BLaER1 (cell line): ENCODE results near the gene PPM1G.

Source experiments
- H3K27ac ChIP-seq: shearing (Covaris generic); formaldehyde crosslinking; 2 replicates; pipeline ENCODE4 v1.8.1; 2022
- H3K27me3 ChIP-seq: shearing (Covaris generic); formaldehyde crosslinking; 2 replicates; pipeline ENCODE4 v1.8.1; 2022
- H3K36me3 ChIP-seq: shearing (Covaris generic); formaldehyde crosslinking; 2 replicates; pipeline ENCODE4 v1.8.1; 2022
- H3K4me1 ChIP-seq: shearing (Covaris generic); formaldehyde crosslinking; 2 replicates; pipeline ENCODE4 v1.8.1; 2022
- H3K4me2 ChIP-seq: shearing (Covaris generic); formaldehyde crosslinking; 2 replicates; pipeline ENCODE4 v1.8.1; 2022
- H3K4me3 ChIP-seq: shearing (Covaris generic); formaldehyde crosslinking; 2 replicates; pipeline ENCODE4 v1.8.1; 2022
- H3K9ac ChIP-seq: shearing (Covaris generic); formaldehyde crosslinking; 2 replicates; pipeline ENCODE4 v1.8.1; 2022
- H3K9me3 ChIP-seq: shearing (Covaris generic); formaldehyde crosslinking; 2 replicates; pipeline ENCODE4 v1.8.1; 2022
- H4K20me1 ChIP-seq: shearing (Covaris generic); formaldehyde crosslinking; 2 replicates; pipeline ENCODE4 v1.8.1; 2022
- Cebpa-rat ChIP-seq: shearing (Covaris generic); IDR thresholded peaks from 2 replicates; pipeline ENCODE4 v1.8.1; 2022

PPM1G gene

GRCh38 chr2:27376151-27376865 lies 33.1 kb downstream of the PPM1G start:
- Histone ChIP-seq H3K27ac (no peak overlapping the region), H3K4me3 (no peak overlapping the region), H4K20me1 (peaks cover 69% of the 10 kb centered on the region), H3K9ac (no peak overlapping the region), H3K36me3 (peaks cover 66% of the 10 kb centered on the region), H3K4me2 (no peak overlapping the region), H3K9me3 (no peaks in the 10 kb centered on the region), H3K4me1 (peaks cover 54% of the 10 kb centered on the region), H3K27me3 (no peaks in the 10 kb centered on the region)
- TF ChIP-seq Cebpa-rat, result no peak

- H3K4me3 ChIP-seq, result no peak overlapping the region
- H3K4me2 ChIP-seq, result no peak overlapping the region
- no peak for TF ChIP-seq Cebpa-rat
- H3K9ac ChIP-seq, result no peak overlapping the region
- H3K36me3 ChIP-seq, result peaks cover 61% of the 10 kb centered on the region
- peaks cover 51% of the 10 kb centered on the region for H3K4me1 ChIP-seq
- H3K27me3 ChIP-seq, result no peaks in the 10 kb centered on the region
- peaks cover 71% of the 10 kb centered on the region for H4K20me1 ChIP-seq
- no peak overlapping the region for H3K27ac ChIP-seq
- H3K9me3 ChIP-seq, result no peaks in the 10 kb centered on the region
Observed at GRCh38 chr2:27375513-27376099, 33.8 kb downstream of the PPM1G start.

GRCh38 chr2:27373567-27373966 lies 35.8 kb downstream of the PPM1G start:
- H3K4me3 ChIP-seq, result no peak overlapping the region

GRCh38 chr2:27372937-27373336 lies 36.5 kb downstream of the PPM1G start:
- Histone ChIP-seq H3K9ac (no peak overlapping the region), H4K20me1 (peaks cover 64% of the 10 kb centered on the region), H3K9me3 (no peaks in the 10 kb centered on the region), H3K27me3 (no peaks in the 10 kb centered on the region), H3K4me1 (peaks cover 46% of the 10 kb centered on the region), H3K36me3 (peaks cover 60% of the 10 kb centered on the region), H3K4me3 (no peak overlapping the region), H3K27ac (no peak overlapping the region), H3K4me2 (peak overlapping the region; percentile 90)
- no peak for TF ChIP-seq Cebpa-rat

More at GRCh38 chr2:27373567-27373966, 35.8 kb downstream of the PPM1G start:
- peaks cover 71% of the 10 kb centered on the region for H4K20me1 ChIP-seq
- H3K9ac ChIP-seq, result no peak overlapping the region
- H3K4me1 ChIP-seq, result peaks cover 46% of the 10 kb centered on the region
- TF ChIP-seq Cebpa-rat, result no peak
- H3K4me2 ChIP-seq, result peak overlapping the region; percentile 90; the same call in 1 of the 2 replicates
- H3K27me3 ChIP-seq, result no peaks in the 10 kb centered on the region
- H3K9me3 ChIP-seq, result no peaks in the 10 kb centered on the region
- no peak overlapping the region for H3K27ac ChIP-seq
- peaks cover 60% of the 10 kb centered on the region for H3K36me3 ChIP-seq

- H3K4me3 ChIP-seq, result peak overlapping the region; percentile 97
- H3K36me3 ChIP-seq, result peaks cover 60% of the 10 kb centered on the region
- peak overlapping the region; percentile 98 for H3K9ac ChIP-seq
- no peaks in the 10 kb centered on the region for H3K9me3 ChIP-seq
- no peak for TF ChIP-seq Cebpa-rat
- peak overlapping the region; percentile 99 for H3K27ac ChIP-seq
- H3K4me1 ChIP-seq, result peaks cover 44% of the 10 kb centered on the region
- H3K27me3 ChIP-seq, result no peaks in the 10 kb centered on the region
- H3K4me2 ChIP-seq, result peak overlapping the region; percentile 90
- peaks cover 45% of the 10 kb centered on the region for H4K20me1 ChIP-seq
Observed at GRCh38 chr2:27370816-27371620, 38.4 kb downstream of the PPM1G start.

GRCh38 chr2:27370026-27370815 lies 39.2 kb downstream of the PPM1G start, which contains the start of the genes EIF2B4 and SNX17:
TSS of gene EIF2B4 (minus strand) at chr2:27370338. CDS start at chr2:27370314, 24 bp downstream.
TSS of gene SNX17 (plus strand) at chr2:27370616. CDS start at chr2:27370744, 128 bp downstream.
- H3K27ac ChIP-seq, result peak within 1 kb of the TSS; percentile 99

GRCh38 chr2:27369471-27370025 lies 39.8 kb downstream of the PPM1G start:
- no peak for TF ChIP-seq Cebpa-rat
- peak overlapping the region; percentile 99 for H3K4me2 ChIP-seq
- peaks cover 44% of the 10 kb centered on the region for H3K4me1 ChIP-seq
- H3K4me3 ChIP-seq, result peak overlapping the region; percentile 97
- H3K36me3 ChIP-seq, result peaks cover 59% of the 10 kb centered on the region
- peak overlapping the region; percentile 99 for H3K27ac ChIP-seq
- peak overlapping the region; percentile 98 for H3K9ac ChIP-seq
- H3K27me3 ChIP-seq, result no peaks in the 10 kb centered on the region
- H4K20me1 ChIP-seq, result peaks cover 37% of the 10 kb centered on the region
- no peaks in the 10 kb centered on the region for H3K9me3 ChIP-seq

More at GRCh38 chr2:27370026-27370815, 39.2 kb downstream of the PPM1G start, which contains the start of the genes EIF2B4 and SNX17:
- Histone ChIP-seq H3K4me1 (peaks cover 44% of the 10 kb centered on the region), H3K9me3 (no peaks in the 10 kb centered on the region), H3K4me3 (peak within 1 kb of the TSS; percentile 97), H3K27me3 (no peaks in the 10 kb centered on the region), H4K20me1 (peaks cover 37% of the 10 kb centered on the region), H3K36me3 (peaks cover 59% of the 10 kb centered on the region), H3K9ac (peak within 1 kb of the TSS; percentile 98), H3K4me2 (peak within 1 kb of the TSS; percentile 99)
- no peak for TF ChIP-seq Cebpa-rat

GRCh38 chr2:27363933-27364332 lies 45.5 kb downstream of the PPM1G start:
- Histone ChIP-seq H3K9ac (no peak overlapping the region), H3K4me1 (peaks cover 10% of the 10 kb centered on the region), H4K20me1 (peaks cover 15% of the 10 kb centered on the region), H3K4me2 (no peak overlapping the region), H3K27me3 (no peaks in the 10 kb centered on the region), H3K9me3 (no peaks in the 10 kb centered on the region), H3K27ac (no peak overlapping the region), H3K4me3 (no peak overlapping the region), H3K36me3 (peaks cover 71% of the 10 kb centered on the region)
- TF ChIP-seq Cebpa-rat, result no peak
